Tibial nerve (tissue), 4 donors: ENCODE data around the gene NECTIN1. TPM values are rescaled to one million over a fixed set of nuclear protein-coding genes. Genes with fewer than 3 reads are reported as not detected.
A peak's percentile ranks its signal among the peaks of the same experiment; 100 is the strongest.

Experiments
- DNase-seq, 2 donors: peaks; one replicate each; pipeline ENCODE4 v3.0.0-alpha.2; 2019; ENCODE audit warnings: low spot score in 2 of 2
- H3K27ac ChIP-seq, 4 donors: fragments of 200-600 bp; sonication (generic) in 3 of 4; one replicate each; pipeline ENCODE4 v1.5.1; 2017 to 2019; ENCODE audit warnings: mild to moderate bottlenecking in 1 of 4
- H3K27me3 ChIP-seq, 2 donors: fragments of 200-600 bp; sonication (generic) in 1 of 2; one replicate each; pipeline versions ENCODE4 v1.5.1 to v1.6.0; 2017 to 2019
- H3K36me3 ChIP-seq, 3 donors: fragments of 200-600 bp; sonication (generic); one replicate each; pipeline ENCODE4 v1.5.1; 2018 to 2019
- H3K4me1 ChIP-seq, 4 donors: fragments of 200-600 bp; sonication (generic) in 3 of 4; one replicate each; pipeline ENCODE4 v1.5.1; 2017 to 2019
- H3K4me3 ChIP-seq, 4 donors: fragments of 200-600 bp; sonication (generic) in 3 of 4; one replicate each; pipeline ENCODE4 v1.5.1; 2017 to 2019; ENCODE audit warnings: mild to moderate bottlenecking in 1 of 4, moderate library complexity in 1 of 4
- H3K9me3 ChIP-seq, 4 donors: fragments of 200-600 bp; sonication (generic) in 3 of 4; one replicate each; pipeline ENCODE4 v1.5.1; 2017 to 2019
- EP300 ChIP-seq, 2 donors: sonication (generic); formaldehyde crosslinking; IDR thresholded peaks; one replicate each; pipeline ENCODE4 v1.6.1; 2017; ENCODE audit warnings: antibody characterized with exemption in 2 of 2, mild to moderate bottlenecking in 1 of 2
- POLR2A ChIP-seq, 2 donors: fragments of 450-650 bp; IDR thresholded peaks; one replicate each; pipeline ENCODE4 v1.6.1; 2017; ENCODE audit warnings: antibody characterized with exemption in 2 of 2, mild to moderate bottlenecking in 2 of 2, moderate library complexity in 2 of 2
- WGBS, 2 donors: methylation state at CpG; one replicate each; pipeline ENCODE4 v1.1.5; 2018; 5-methylcytosine and 5-hydroxymethylcytosine counted together
- total RNA-seq, 4 donors: library from RNA; depleted of rRNA; stranded (reverse); fragments of >200 nt; gene quantifications; one replicate each; pipeline ENCODE4 v1.1.0, GENCODE V29; 2016
- TF ChIP-seq, protein P1 (sequence below), 5 experiments: fragments of 200-600 bp in 3 of 5; fragments of 450-650 bp in 2 of 5; sonication (generic) in 3 of 5; IDR thresholded peaks; one replicate each; pipeline ENCODE4 v1.5.1; 2016 to 2019; ENCODE audit warnings: antibody characterized with exemption in 5 of 5, mild to moderate bottlenecking in 3 of 5, moderate library complexity in 2 of 5

NECTIN1 gene
- total RNA-seq, 4 donors from 2014 or later: 6.0 to 29.1 (median 14.0) TPM

DNA sequence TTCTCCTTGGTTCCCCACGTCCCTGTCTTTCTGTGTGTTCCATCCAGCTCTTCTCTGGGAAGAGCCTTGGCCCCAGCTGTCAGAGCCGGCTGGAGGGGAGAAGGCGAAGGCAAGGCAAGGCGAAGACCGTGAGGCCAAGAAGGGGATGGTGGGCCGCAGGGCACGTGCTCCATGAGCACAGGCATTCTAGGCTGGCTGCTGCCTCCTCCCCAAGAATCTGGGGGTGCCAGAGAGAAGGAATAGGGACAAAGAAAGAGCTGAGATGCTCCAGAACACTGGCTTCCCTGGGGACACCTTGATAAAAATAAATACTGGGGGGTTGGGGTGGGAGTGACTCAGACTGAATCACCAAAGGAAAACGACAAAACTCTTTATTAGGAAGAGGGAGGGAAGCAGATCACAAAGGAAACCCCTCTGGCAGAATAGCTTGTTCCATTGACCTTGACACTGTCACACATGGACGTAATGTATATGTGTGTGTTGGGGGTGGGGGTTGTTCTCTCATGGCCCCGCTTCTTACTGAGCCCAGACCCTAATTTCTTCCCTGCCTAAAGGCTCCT lies 52.5 kb downstream of the NECTIN1 start:
- Histone ChIP-seq H3K4me3 (no peak overlapping the region), H3K36me3 (peaks cover 0 to 56% (median 0%) of the 10 kb centered on the region in 3 donors), H3K9me3 (no peaks in the 10 kb centered on the region), H3K4me1 (peaks cover 0 to 31% (median 13%) of the 10 kb centered on the region in 4 donors), H3K27ac (no peak overlapping the region), H3K27me3 (no peaks in the 10 kb centered on the region)
- no peak for TF ChIP-seq POLR2A (IDR thresholded peaks at IDR 0.05)
- TF ChIP-seq, protein P1, sequence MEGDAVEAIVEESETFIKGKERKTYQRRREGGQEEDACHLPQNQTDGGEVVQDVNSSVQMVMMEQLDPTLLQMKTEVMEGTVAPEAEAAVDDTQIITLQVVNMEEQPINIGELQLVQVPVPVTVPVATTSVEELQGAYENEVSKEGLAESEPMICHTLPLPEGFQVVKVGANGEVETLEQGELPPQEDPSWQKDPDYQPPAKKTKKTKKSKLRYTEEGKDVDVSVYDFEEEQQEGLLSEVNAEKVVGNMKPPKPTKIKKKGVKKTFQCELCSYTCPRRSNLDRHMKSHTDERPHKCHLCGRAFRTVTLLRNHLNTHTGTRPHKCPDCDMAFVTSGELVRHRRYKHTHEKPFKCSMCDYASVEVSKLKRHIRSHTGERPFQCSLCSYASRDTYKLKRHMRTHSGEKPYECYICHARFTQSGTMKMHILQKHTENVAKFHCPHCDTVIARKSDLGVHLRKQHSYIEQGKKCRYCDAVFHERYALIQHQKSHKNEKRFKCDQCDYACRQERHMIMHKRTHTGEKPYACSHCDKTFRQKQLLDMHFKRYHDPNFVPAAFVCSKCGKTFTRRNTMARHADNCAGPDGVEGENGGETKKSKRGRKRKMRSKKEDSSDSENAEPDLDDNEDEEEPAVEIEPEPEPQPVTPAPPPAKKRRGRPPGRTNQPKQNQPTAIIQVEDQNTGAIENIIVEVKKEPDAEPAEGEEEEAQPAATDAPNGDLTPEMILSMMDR (IDR thresholded peaks at IDR 0.05): no peak
- no peak for TF ChIP-seq EP300 (IDR thresholded peaks at IDR 0.05)
- 80 to 83% methylated on average over 10 of the region's 10 CpGs for WGBS, 2 donors
- DNase-seq: no peak

DNA sequence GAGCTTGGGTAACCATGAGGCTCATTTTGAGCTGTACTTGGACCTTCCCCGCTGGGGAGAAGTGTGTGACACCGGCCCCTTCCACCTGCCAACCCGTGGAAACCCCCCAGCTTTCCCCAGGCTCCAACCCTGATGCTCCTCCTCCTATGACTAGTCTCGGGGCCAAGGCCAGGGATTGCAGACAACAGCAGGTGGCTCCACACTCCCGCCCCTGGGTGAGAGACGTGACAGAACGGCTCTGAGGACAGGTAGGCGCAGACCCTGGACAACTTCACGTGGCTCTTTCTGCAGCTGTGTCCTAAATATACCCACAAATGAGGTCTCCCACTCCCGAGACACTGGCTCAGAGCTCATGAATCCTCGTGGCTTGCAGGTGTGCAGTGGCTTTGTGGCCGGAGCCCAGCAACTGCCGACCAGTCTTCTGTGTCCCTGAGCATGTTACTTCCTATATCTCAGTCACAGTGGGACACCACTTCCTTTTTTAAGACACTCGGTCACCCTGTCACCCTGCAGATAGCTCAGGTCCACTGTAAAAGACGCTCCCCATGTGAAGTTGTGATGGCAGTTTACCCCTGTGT lies 55.2 kb downstream of the NECTIN1 start:
- Histone ChIP-seq H3K4me3 (no peak overlapping the region), H3K27ac (no peak overlapping the region), H3K9me3 (no peaks in the 10 kb centered on the region), H3K4me1 (peaks cover 0 to 27% (median 18%) of the 10 kb centered on the region in 4 donors), H3K27me3 (no peaks in the 10 kb centered on the region), H3K36me3 (peaks cover 0 to 56% (median 0%) of the 10 kb centered on the region in 3 donors)
- WGBS, 2 donors: 74 to 78% methylated on average over 9 to 15 of the region's 15 CpGs
- no peak for DNase-seq
- TF ChIP-seq, protein P1 (IDR thresholded peaks at IDR 0.05): no peak
- TF ChIP-seq POLR2A (IDR thresholded peaks at IDR 0.05): no peak
- no peak for TF ChIP-seq EP300 (IDR thresholded peaks at IDR 0.05)

DNA sequence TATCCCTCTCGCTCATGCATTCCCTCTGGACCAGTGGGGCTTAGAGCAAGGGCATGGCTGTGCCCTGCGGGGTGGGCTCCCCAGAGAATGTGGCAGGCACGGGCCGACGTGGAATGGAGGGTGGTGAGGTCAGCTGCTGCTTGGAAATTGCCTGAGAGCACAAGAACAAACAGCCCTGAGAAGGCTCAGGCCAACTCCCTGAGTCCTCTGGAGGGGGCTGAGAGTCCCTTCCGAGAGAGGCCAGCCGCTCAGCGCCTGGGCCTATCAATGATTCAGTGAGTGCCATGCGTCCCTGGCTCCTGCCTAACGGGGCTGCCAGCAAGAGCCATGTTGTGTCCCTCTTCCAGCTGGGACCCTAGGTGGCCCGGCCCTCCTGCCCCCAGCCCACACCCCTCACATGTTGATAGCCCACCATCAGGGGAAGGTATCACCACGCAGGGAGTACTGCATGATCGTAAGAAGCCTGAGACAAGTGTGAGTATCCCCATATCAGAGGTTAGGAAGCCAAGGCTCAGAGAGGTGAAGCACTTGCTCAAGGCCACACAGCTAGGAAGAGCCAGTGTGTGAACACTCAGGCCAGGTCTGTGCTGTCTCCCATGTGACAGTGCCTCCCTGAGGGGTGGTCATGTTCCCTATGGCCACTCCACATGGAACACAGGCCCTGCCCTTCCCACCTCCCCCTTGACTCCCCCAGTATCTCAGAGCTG lies 55.8 kb downstream of the NECTIN1 start:
- H3K9me3 ChIP-seq: no peaks in the 10 kb centered on the region
- peaks cover 0 to 27% (median 18%) of the 10 kb centered on the region in 4 donors for H3K4me1 ChIP-seq
- WGBS, 2 donors: 64 to 79% methylated on average over 7 to 12 of the region's 13 CpGs
- DNase-seq: no peak
- peaks cover 0 to 53% (median 0%) of the 10 kb centered on the region in 3 donors for H3K36me3 ChIP-seq
- TF ChIP-seq, protein P1 (IDR thresholded peaks at IDR 0.05): no peak
- no peak for TF ChIP-seq POLR2A (IDR thresholded peaks at IDR 0.05)
- no peak for TF ChIP-seq EP300 (IDR thresholded peaks at IDR 0.05)
- peak overlapping the region in 1 of 4 donors; percentile 1 for H3K27ac ChIP-seq
- H3K4me3 ChIP-seq: no peak overlapping the region
- H3K27me3 ChIP-seq: no peaks in the 10 kb centered on the region

DNA sequence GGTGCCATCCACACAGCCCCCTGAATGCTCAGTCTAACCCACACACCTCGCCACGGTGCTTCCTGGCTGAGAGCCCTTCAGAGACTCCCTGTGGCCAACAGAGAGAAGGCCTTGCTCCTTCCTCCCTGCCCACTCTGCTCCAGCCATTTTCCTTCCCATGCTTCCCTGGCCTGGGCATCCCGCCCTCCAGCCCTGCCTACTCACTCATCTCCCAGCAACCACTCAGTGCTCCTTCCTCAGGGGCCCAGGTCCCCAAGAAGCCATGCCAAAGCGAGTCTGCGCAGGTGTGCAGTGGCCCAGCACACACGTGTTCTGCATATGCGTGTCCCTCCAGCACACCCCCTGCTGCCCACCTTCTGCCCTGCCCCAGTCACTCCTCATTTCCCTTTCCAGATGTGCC lies 56.4 kb downstream of the NECTIN1 start:
- no peaks in the 10 kb centered on the region for H3K9me3 ChIP-seq
- H3K27ac ChIP-seq: peak overlapping the region in 1 of 4 donors; percentile 1
- H3K36me3 ChIP-seq: peaks cover 0 to 47% (median 0%) of the 10 kb centered on the region in 3 donors
- WGBS, 2 donors: 77 to 92% methylated on average over 7 of the region's 7 CpGs
- H3K4me3 ChIP-seq: no peak overlapping the region
- DNase-seq: no peak
- H3K4me1 ChIP-seq: peaks cover 0 to 27% (median 18%) of the 10 kb centered on the region in 4 donors
- TF ChIP-seq, protein P1 (IDR thresholded peaks at IDR 0.05): no peak
- no peaks in the 10 kb centered on the region for H3K27me3 ChIP-seq

DNA sequence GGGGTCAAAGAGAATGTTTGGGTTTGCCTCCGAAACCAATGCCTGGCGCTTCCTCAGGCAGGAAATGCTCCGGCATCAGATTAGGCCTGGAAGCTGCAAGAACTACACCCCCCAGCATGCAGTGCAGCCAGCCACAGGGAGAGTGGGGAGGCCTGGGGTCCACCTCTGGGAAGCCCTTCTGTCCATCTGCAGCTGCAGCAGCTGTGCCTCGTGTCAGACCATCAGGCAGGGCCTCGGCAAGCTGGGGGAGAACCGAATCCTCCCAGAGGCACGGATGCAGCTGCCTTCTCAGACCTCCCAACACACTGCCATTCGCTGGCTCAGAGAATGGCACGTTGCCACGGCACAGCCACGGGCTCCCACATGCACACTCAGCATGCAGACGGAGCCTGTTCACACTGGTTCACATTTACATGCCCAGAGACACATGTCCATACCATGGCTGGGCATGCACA lies 57.4 kb downstream of the NECTIN1 start:
- DNase-seq: no peak
- H3K4me1 ChIP-seq: peaks cover 0 to 34% (median 19%) of the 10 kb centered on the region in 4 donors
- peak overlapping the region in 1 of 4 donors; percentile 1 for H3K27ac ChIP-seq
- H3K27me3 ChIP-seq: no peaks in the 10 kb centered on the region
- H3K9me3 ChIP-seq: no peaks in the 10 kb centered on the region
- no peak overlapping the region for H3K4me3 ChIP-seq
- H3K36me3 ChIP-seq: peaks cover 0 to 37% (median 0%) of the 10 kb centered on the region in 3 donors
- WGBS, 2 donors: 4 to 26% methylated on average over 11 to 12 of the region's 12 CpGs
- no peak for TF ChIP-seq POLR2A (IDR thresholded peaks at IDR 0.05)
- TF ChIP-seq, protein P1 (IDR thresholded peaks at IDR 0.05): no peak
- no peak for TF ChIP-seq EP300 (IDR thresholded peaks at IDR 0.05)
